ENCODE data around the gene GFAP.

The GFAP gene

GRCh38 chr17:44863061-44863918 is 52.0 kb downstream of the GFAP start:
- TF ChIP-seq, protein P1, sequence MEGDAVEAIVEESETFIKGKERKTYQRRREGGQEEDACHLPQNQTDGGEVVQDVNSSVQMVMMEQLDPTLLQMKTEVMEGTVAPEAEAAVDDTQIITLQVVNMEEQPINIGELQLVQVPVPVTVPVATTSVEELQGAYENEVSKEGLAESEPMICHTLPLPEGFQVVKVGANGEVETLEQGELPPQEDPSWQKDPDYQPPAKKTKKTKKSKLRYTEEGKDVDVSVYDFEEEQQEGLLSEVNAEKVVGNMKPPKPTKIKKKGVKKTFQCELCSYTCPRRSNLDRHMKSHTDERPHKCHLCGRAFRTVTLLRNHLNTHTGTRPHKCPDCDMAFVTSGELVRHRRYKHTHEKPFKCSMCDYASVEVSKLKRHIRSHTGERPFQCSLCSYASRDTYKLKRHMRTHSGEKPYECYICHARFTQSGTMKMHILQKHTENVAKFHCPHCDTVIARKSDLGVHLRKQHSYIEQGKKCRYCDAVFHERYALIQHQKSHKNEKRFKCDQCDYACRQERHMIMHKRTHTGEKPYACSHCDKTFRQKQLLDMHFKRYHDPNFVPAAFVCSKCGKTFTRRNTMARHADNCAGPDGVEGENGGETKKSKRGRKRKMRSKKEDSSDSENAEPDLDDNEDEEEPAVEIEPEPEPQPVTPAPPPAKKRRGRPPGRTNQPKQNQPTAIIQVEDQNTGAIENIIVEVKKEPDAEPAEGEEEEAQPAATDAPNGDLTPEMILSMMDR (IDR thresholded peaks at IDR 0.05; ENCODE audit: low read depth, low read length, missing control alignments) = no peak
- no peak overlapping the region for H3K4me3 ChIP-seq (replicated peaks; ENCODE audit: low read depth, low read length)
- DNase-seq (ENCODE audit: extremely low read depth, low read depth) = no peak

DNA sequence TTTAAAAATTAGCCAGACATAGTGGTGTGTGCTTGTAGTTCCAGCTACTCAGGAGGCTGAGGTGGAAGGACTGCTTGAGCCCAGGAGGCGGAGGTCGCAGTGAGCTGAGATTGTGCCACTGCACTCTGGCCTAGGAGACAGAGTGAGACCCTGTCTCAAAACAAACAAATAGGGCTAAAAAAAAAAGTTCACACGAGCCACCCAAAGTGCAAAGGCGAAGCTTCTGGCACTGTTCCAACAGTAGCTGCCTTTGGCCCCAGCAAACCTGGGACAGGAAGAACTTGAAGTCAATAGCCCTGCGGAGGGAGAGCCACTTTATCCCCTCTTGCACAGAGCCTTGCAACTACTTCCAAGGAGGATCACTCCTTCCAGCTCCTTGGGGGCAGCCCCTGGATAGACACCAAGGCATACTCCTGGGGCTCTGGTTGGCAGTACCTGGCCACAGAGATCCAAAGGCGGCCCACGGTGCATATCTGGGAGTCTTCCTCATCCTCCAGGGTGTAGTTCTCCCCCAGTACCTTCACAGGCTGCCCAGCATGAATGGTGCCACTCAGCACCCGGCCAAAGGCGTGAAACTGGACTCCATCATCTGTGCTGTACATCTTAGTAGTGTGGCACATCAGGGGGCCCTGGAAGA is 52.9 kb downstream of the GFAP start:
- TF ChIP-seq, protein P1 (IDR thresholded peaks at IDR 0.05; ENCODE audit: low read depth, low read length, missing control alignments) = no peak
- DNase-seq (ENCODE audit: extremely low read depth, low read depth) = no peak
- no peak overlapping the region for H3K4me3 ChIP-seq (replicated peaks; ENCODE audit: low read depth, low read length)

- no peak overlapping the region for H3K4me3 ChIP-seq (replicated peaks; ENCODE audit: low read depth, low read length)
- no peak for DNase-seq (ENCODE audit: extremely low read depth, low read depth)
- TF ChIP-seq, protein P1 (IDR thresholded peaks at IDR 0.05; ENCODE audit: low read depth, low read length, missing control alignments) = no peak
Observed at GRCh38 chr17:44859701-44860100, 55.6 kb downstream of the GFAP start.

- H3K4me3 ChIP-seq (replicated peaks; ENCODE audit: low read depth, low read length) = no peak overlapping the region
- TF ChIP-seq, protein P1 (IDR thresholded peaks at IDR 0.05; ENCODE audit: low read depth, low read length, missing control alignments) = no peak
- no peak for DNase-seq (ENCODE audit: extremely low read depth, low read depth)
Observed at GRCh38 chr17:44854192-44854591, 61.1 kb downstream of the GFAP start.
